GM12864 (cell line): ENCODE results near the gene RACK1.
A peak's percentile ranks its signal among the peaks of the same experiment; 100 is the strongest.

Source experiments
- DNase-seq: peaks from one replicate; pipeline ENCODE4 v3.0.0-alpha.2; 2011; ENCODE audit warnings: low read depth
- H3K4me3 ChIP-seq: 2 replicates; pipeline ENCODE4 v1.5.1; 2011; ENCODE audit warnings: mild to moderate bottlenecking, low read depth, low read length, control low read depth
- TF ChIP-seq, protein P1 (sequence below): IDR thresholded peaks from 2 replicates; pipeline ENCODE4 v1.5.1; 2011; ENCODE audit warnings: low read depth, mild to moderate bottlenecking, moderate library complexity, low read length, control low read depth, inconsistent platforms; ENCODE audit errors: missing control alignments

The RACK1 gene

DNA sequence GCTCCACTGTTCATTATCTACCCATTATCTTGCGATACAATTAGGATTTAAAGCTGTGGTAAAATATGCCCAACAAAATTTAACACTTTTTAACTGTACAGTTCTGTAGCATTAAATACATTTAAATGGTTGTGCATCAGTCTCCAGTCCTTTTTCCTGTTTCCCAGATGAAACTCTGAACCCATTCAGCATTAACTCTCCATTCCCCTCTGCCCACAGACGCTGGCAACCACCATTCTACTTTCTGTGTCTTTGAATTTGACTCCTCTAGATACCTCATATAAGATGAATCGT is 35.8 kb downstream of the RACK1 start:
- DNase-seq, result no peak
- TF ChIP-seq, protein P1, sequence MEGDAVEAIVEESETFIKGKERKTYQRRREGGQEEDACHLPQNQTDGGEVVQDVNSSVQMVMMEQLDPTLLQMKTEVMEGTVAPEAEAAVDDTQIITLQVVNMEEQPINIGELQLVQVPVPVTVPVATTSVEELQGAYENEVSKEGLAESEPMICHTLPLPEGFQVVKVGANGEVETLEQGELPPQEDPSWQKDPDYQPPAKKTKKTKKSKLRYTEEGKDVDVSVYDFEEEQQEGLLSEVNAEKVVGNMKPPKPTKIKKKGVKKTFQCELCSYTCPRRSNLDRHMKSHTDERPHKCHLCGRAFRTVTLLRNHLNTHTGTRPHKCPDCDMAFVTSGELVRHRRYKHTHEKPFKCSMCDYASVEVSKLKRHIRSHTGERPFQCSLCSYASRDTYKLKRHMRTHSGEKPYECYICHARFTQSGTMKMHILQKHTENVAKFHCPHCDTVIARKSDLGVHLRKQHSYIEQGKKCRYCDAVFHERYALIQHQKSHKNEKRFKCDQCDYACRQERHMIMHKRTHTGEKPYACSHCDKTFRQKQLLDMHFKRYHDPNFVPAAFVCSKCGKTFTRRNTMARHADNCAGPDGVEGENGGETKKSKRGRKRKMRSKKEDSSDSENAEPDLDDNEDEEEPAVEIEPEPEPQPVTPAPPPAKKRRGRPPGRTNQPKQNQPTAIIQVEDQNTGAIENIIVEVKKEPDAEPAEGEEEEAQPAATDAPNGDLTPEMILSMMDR, result no peak
- no peak overlapping the region for H3K4me3 ChIP-seq

DNA sequence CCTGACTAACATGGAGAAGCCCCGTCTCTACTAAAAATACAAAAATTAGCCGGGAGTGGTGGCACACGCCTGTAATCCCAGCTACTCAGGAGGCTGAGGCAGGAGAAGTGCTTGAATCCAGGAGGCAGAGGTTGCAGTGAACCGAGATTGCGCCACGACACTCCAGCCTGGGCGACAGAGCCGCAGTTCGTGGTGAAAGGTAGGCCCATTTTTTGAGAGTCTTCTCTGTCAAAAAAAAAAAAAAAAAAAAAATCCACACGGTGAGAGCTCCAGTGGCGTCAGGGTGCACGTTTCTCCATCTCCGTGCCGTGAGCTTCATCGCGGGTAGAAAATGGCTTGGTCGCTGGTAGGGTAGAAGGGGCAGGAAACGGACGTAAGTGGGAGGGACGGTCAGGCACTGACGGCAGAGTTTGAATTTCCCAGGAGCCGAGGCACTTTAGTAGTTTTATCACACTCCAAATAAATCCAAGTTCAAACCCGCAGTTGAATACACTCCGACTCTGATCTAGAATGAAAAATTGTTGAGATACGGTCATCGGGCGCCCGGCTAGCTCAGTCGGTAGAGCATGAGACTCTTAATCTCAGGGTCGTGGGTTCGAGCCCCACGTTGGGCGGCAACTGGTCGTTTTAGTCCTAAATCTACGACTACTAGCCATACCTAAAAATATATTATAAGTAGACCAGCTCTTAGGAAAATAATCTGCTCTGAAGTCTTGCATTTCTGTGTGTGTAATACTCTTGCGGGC is 36.3 kb downstream of the RACK1 start:
- TF ChIP-seq, protein P1, result no peak
- peak overlapping the region; percentile 60 for H3K4me3 ChIP-seq
- no peak for DNase-seq

DNA sequence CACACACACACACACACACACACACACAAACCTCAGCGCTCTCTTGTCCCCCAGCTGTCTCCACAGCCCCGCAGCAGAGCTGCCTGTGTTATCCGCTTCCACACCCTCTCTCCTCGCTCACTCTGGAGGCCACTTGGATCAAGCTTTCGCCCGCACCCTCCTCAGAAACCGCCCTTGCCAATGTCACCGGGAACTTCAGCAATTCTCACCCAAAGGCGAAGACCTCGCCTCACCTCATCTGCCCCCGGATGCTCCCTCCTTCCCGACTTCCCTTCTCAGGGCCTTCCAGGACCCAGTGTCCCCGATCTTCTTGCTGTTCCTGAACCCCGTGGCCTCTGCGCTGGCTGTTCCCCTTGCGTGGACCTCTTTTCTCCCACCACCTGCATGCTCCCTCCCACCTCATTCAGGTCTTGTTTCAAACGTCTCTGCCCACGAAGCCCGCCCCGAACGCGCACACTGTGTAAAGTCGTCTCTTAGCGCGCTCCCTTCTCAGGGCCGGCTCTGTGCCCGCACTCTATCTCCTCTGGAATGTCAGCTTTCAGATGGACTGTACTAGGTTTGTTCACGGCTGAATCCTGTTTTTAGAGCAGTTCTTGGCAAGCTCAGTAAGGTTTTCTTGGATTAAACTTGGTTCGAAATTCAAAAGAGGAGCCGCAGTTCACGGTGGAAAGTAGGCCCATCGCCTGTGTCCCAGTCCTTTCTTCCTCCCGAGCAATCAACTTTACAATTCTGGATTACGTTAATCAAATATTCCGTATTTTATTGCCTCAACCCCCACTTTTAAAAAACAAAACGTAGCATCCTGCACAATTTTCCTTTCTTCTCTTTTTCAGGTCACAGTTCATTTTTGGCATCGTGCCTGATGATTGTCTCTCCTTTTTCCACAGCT is 37.7 kb downstream of the RACK1 start:
- peak overlapping the region; percentile 60 for H3K4me3 ChIP-seq
- DNase-seq, result no peak
- TF ChIP-seq, protein P1, result no peak

DNA sequence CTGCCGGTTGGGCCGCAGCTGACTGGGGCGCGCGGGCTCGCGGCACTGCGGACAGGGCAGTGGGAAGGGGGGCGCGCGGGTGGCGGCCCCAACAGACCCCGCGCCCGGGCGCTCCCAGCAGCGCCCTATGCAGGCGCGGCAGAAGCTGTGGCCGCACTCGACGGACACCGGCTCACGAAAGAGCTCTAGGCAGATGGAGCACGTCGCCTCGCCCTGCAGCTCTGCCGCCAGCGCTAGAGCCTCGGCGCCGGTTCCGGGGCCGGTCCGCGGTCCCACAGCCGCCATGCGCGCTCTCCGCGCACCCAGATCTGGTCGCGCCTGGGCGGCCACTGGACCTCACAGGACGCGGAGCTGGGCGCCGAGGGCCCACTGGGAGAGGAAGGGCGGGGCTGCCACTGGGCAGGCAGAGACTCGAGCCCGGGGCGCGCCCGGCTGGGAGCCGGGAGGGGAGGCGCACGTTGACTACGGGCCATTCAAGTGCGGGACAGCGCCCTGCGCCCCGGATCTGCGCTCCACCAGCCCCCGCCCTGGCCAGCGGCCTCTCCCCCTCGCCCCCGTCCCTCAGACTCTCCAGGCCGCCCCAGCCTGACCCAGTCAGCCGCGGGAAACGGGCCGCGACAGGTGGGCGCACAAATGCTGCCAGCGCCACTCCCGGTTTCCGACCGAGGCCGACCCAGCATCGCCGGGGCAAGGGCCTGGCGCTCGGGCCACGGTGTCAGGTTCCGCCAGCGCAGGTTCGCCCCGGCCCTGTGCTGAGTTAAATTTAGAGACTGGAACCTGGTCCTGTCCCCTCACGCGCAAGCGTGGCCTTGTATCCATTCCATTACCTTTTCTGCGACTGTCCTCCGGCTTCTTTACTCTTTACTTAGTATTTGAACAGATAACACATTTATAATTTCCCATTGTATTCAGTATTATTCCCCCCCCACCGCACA is 38.6 kb downstream of the RACK1 start, which contains the start of gene TRIM7:
Gene TRIM7, minus strand, starts transcription at position 371 of the 935 bp plus-strand sequence. Its CDS starts 86 bp downstream, at position 285.
- TF ChIP-seq, protein P1, result no peak
- H3K4me3 ChIP-seq, result peak within 1 kb of the TSS; percentile 60
- no peak for DNase-seq

DNA sequence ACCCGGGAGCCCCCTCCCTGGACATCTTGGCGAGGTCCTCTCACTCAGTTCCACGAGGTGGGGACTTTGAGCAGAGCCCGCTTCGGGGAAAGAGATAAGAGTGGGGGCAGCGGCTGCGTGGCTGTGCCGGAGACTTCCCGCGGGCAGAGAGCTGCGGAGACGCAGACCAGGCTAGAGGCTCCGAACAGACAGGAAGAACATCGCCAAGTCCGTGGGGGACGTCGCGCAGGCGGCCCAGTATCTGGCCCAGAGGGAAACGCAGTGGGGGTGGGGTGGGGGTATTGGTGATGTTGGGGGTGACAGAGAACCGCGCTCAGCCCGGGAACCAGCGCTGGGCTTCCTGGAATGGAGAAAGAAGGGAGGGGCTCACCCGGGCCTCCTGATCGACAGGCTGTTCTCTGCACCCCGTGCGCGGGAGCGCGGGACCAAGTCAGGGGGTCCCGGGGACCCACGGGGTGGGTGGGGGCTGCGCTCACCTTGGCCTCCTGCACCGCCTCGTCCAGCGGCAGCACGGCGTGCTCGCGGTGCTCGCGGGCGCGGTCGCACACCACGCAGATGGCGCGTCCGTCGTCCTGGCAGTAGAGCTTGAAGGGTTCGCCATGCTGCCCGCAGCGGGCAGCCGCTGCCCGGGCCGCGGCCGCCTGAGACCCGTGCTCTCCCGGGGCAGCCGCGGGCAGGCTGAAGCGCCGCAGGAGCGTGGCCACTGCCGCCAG is 39.4 kb downstream of the RACK1 start:
- TF ChIP-seq, protein P1, result no peak
- peak overlapping the region; percentile 60 for H3K4me3 ChIP-seq
- no peak for DNase-seq

DNA sequence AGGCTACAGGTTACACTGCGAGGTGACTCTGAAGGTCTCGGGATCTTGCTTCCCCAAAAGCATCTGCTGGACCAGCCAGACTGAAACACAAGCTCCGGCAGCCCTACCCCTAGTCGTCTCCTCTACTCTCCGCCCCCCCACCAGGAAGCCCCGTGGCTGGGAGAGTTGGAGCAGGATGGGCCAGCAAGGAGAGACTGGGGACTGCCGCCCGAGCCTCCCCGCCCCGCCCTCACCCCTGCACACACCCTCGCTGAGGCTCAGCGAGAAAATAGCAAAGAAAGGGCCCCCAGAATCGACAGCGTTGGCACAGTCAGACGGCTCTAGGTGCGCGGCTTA is 40.0 kb downstream of the RACK1 start:
- DNase-seq, result no peak
- TF ChIP-seq, protein P1, result no peak

More for the DNA sequence above, 40.0 kb downstream of the RACK1 start:
- no peak overlapping the region for H3K4me3 ChIP-seq
